NCI-H1436 treated with DMSO at 0.1 percent for 48 hours (cell line): Measurements from ENCODE around the gene GPC1.

Experiments
- DNase-seq: peaks from one replicate; lab custom pipeline; 2025; lab: John Stamatoyannopoulos, UW

GPC1 gene

DNA sequence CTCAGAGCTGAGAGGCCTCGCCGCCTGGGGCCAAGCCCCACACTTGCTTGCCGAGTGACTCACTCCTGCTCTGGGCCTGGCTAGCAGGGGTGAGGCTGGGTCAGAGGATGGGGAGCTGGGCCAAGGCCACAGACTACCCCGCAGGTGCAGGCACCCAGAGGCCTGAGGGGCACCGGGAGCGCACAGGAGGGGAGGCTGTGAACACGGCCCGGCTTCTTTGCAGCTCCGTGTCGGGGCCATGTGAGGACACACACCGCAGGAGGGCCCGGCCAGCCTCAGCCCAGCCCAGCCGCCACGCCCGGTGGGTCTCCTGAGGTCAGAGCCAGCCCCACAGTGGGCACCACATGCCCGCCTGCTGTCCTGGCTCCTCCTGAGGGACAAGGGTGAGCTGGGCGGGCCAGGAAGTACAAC is 8.4 kb downstream of the GPC1 start:
- DNase-seq: no peak

DNA sequence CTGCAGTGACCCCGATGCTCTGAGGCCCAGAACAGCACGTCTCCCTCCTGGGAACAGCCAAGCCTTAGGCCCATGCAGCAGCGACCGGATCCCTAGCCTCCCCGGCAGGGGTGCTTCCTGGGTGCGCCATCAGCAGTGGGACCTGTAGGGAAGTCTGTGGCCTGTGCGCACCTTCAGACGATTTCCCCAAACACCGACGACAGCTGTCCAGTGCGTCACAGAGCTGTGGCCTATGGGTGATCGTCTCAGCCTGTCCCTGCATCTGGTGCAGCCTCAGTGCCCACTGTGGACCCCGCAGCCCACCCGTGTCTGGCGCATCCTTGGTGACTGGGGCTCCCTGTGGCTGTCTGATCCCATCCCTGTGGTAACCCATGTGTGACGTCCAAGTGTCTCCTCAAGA is 9.0 kb downstream of the GPC1 start:
- DNase-seq: no peak

DNA sequence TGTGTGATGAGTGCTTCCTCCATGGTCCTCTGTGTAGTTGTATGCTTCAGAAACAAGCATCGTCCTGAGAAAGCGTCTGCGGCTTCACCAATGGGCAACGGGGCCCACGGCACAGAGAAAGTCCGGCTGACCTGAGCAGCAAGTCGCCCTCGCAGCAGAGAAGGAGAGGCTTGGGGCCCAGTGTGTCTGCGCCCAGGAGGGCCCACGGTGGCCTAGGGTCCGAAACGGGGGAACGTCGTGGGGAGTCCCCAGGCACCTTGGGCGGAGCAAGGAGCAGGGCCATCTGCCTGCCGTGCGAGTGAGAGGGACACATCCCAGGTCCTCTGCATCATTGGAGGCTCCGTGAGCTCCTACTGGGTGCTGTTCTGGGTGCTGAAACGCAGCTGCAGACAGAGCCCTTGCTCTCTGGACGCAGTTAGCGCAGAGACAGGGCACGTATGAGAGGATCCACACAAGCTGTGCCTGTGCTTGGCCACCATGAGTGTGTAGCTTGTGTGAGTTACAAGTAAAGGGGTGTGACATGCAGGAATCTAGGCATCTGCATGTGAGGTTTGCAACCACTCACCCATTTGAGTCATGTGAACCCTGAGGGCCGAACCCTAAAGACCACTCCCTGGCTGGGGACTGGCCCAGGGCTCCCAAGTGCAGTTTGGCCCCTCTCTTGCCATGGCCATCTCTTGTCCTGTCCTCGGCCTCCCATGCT is 10.6 kb downstream of the GPC1 start:
- DNase-seq: no peak

DNA sequence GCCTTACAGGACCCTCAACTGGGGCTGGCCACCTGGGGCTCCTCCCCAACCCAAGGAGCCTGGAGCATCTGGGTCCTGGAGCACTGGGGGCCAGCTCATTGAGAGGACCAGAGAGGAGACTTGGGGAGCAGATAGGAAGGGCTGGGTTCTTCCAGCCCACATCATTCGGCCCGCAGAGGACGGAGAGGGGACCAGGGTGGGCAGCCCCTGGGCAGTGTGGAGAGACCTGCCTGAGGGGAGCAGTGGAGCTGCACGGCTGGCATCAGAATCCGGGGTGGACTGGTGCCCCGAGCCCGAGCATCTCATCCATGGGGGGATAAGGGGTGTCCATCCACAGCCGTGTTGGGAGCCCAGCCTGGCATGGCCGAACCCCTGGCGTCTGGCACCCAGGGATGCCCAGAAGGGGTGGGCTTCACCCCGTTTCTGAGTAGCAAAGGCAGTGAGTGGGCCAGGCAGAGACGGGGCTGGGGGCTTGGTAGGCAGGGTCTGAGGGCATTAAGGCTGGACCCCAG is 11.3 kb downstream of the GPC1 start:
- DNase-seq: no peak

DNA sequence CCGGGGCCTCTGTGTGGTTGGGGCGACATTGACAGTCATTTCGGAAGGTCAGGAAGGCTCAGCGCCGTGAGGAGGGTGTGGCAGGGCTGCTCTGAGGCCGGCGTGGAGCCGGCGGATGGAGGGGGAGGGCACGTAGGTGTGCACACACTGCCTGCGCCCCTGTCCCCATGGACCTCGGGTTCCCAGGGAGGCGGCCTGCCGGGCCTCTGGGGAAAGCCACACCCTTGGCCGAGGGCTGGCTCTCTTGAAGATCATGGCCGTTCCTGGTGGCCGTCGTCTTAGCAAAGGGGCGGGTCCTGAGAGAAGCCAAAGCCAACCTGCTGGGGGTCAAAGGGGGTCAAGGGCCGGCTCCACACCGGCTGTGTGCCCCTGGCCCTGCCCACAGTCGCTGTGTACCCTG is 11.9 kb downstream of the GPC1 start:
- no peak for DNase-seq

DNA sequence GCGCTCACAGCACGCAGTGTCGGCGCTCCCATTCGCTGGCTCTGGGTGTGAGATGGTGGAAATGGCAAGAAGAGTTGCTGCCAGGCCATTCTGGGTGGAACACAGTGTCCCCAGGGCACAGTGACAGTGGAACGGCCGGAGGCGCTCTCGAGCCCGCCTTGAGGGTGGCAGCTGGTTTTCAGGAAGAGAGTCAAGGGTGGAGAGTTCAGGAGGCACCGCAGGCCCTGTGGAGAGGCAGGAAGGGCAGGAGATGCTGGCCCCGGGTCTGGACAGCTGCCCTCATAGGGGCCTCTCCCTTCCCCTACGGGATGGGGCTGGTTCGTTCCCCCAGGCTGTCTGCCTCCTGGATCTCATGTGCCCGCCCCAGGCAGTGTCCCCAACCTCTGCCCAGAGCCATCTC is 12.5 kb downstream of the GPC1 start:
- no peak for DNase-seq

DNA sequence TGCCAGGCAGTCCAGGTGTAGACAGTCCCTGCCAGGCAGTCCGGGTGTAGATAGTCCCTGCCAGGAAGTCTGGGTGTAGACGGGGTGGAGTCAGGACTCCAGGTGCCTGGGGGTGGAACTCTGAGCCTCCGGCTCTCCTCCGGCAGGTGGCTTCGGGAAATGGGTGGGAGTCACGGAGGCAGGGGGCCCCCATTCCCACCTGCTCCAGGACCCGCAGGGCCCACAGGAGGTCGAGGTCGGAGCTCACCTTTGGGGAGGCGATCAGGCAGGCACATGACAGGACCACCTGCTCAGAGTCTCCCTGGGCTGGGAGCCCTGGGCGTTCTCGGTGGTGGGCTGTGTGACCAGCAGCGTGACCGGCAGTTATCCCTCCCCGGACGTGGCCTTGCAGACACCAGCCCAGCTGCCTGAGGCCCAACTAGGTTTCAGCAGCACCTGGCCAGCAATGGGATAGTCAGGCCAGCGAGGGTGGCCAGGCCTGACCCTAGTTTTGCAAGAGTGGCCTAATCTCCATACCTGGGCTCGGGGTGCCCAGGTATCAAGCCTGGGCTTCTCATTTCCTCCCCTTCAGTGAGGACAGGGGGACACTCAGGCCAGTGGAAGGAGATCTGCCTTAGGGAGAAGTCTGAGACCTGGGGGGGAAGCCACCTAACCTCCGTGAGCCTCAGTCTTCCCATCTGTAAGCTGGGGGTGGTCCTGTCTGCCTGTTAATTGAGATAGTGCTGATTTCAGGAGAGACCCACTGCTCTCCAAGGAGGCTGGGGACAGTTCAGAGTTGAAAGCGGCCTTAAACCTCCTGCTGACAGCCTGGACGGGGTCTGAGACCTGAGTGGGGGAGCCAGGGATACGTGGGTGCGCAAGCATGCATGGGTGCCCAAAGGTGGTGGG is 13.2 kb downstream of the GPC1 start:
- no peak for DNase-seq

DNA sequence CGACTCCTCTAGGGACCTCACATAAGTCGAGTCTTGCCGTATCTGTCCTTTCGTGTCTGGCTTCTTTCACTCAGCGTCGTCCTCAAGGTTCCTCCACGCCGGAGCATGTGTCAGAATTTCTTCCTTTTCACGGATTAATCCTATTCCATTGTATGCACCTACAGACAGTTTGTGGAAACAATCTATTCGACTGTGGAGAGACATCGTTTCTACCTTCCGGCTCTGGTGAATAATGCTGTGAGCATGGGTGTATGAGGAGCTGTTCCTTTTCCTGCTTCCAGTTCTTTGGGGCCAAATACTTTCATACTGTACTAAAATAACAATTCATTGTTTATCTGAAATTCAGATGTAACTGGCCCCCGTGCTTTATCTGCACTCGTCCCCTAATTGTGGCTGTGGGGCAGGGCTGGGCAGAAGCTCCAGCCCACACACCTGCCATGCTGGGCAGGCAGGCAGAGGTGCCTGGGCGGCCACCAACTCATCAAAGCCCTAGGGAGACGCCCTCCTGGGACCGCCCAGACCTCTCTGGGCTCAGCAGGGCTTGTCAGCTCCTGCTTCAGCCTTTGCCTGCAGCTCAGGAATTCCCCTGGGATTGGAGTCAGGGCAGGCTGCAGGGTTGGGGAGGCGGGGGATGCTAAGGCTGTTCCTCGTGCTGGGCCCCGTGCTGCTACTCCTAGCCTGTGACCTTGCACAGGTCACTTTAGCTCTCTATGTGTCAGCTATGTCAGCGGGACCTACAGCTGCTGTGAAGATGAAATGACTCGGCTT is 14.5 kb downstream of the GPC1 start:
- DNase-seq: peak; percentile 56

DNA sequence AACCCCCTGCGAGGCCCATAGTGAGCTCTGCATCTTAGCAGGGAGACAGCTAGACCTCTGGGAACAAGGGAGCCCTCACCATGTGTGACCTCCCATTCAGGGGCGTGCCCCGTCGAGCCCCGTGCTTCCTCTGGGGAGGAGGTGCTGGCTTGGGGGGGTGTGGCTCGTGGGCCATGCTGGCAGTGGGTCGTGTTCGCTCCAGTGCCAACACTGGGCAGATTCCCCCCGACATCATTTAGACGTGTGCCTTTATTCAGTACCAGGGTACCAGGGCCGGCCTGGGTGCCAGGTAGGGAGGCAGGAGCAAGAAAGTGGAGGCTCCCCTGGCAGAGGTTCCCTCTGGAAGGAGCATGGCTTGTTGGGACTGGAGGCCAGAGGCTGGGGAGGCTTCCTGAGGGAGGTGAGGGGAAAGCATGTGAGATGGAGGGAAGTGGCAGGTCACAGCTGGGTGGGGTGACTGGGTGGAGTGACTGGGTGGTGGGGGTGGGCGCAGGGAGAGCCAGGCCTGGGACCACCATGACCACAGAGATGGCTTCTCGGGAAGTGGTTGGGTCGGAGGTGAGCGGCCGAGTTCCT is 15.2 kb downstream of the GPC1 start:
- no peak for DNase-seq

DNA sequence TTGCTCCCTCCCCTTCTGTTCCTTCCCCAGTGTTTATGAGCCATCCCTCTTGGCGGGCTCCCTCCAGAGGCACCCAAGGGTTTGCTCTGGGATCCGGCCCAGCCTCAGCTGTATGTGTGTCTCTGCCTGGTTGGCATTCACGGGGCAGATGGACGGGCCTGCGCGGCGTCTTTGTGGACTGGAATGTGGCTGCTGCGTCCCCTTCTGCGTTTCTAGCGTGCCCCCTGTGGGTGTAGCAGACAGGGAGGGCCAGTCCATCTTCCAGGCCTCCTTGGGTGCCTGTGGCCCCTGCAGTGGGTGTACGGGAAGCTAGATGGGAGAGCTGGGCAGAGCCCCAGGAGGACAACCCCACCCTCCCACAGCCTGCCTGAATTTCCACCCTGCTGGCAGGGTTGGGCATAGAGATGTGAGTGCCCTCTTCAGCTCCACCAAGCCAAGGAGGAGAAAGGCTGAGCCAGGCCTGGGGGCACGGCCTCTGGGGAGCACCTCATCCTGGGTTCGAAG is 15.7 kb downstream of the GPC1 start:
- no peak for DNase-seq

DNA sequence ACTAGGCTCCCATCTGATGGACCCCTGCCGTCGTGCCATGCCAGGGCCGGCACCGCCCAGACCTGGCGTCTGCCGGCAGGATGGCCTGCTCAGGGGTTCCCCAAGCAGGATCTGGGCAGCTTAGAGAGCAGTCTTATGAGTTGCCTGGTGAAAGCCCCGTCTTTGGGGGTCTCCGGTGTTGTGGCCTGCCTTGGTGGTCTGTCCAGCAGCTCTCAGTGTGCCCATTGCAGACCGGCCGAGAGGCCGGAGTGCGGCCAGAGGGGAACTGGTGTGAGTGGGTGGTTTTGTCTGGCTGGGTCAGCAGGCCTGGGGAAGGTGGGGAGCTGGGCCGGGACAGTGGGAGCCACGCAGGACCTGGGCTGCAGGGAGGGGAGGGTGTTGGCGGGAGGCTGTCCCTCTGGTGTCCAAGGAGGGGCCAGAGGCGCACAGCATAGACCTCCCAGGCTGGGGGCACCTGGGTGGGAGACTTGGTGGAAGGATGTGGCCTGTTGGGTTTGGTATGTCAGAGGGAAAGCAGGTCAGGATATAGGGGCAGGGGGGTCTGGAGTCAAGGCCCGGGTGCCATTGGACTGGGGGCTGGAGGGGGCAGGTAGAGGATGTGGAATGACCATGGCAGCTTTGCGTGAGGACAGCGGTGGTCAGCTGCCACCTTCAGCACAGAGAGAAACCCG is 16.5 kb downstream of the GPC1 start:
- DNase-seq: no peak

DNA sequence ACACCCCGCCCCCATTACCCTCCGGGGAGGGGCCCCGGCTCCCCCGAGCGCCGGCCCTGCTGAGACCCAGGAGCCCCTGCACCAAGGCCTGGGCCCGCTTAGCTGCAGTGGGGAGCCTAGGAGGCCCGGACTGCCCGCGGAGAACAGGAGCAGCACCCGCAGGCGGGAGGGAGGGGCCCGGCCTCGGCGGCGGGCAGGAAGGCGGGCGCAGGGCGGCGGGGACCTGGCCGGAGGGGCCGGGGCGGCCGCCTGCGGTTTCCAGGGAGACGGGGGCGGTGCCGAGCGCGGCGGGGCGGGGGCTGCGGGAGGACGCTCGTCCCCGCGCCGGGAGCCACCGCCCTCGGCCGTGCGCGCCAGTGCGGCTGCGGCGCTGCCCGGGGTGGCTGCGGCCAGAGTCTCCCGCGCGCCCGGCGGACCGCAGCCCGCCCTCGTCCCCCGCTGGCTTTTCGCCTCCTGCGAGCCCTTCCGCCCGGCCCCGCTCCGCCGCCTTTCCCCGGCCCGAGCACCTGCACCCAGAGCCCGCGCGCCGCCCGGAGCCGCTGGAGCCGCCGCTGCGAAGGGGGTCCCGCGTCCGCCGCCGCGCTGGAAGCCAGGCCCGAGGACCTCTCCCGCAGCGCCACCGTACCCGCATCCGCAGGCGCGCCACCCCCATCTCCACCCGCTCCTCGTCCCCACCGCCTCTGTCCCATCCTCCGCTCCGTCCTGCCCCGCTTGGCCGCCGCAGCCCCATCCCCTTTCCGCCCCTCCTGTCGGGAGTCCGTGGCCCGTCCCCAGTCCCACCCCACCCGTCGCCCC is 17.2 kb downstream of the GPC1 start:
- no peak for DNase-seq

DNA sequence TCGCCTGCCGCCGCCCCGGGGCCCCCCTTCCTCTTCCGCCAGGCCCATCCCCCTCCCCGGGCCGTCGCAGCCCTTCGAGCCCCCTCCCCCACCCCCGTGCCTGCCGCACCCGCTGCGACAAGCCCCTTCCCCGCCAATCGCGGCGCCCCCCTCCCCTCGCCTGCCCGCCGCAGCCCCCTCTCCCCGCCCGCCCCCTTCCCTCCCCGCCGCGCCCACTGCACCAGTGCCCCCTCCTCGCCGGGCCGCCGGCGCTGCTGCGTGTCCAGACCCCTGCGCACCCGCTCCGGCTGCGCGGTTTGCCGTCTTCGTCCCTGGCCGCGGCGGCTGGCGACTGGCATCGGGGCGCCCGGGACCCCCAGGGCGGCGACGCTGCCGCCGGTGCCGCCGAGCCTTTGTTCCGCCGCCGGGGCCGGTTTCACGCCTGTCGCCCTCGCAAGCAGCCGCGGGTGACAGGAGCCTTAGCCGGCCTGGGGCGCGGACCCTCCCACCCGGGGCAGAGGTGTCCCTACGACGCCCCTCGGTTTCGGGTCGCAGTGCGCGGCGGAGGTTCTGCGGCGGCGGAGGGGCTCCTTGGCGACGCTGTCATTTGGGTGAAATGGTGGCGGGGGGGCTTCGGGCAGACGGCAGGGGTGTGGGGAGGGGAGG is 18.1 kb downstream of the GPC1 start:
- DNase-seq: no peak

DNA sequence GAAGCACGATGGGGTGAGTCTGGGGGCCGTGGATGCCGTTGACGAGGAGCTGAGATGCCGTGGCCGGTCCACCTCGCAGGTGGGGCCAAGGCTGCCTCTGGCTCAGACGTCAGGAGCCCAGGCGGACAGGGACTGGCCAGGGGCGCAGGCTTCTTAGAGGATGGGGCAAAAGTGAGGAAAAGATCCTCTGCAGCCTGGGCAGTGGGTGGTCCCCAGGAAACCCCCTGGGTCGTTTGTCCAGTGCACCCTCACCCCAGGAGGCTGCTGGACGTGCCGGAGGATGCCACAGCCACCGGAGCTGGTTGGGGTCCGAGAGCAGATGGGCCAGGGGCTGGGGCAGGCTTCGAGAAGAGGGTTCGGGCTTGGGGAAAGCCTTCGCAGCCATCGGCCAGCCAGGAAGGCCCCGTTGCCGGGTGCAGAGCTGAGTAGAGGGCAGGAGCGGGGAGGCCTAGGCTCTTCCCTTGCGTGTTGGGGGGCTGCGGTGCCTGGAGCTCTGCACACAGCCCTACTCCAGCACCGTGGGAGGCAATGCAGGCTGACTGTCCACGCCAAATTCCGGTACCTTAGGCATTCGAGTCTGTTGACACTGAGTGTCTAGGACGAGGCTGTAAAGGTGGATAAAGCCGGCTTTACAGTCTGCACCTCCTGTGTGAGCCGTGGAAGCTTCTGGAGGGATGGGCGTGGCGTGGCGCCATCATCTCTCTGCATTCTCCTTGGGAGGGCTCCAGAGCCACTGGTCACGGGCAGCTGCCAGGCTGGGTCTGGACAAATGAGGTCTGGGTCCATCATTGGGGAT is 18.8 kb downstream of the GPC1 start:
- DNase-seq: no peak

DNA sequence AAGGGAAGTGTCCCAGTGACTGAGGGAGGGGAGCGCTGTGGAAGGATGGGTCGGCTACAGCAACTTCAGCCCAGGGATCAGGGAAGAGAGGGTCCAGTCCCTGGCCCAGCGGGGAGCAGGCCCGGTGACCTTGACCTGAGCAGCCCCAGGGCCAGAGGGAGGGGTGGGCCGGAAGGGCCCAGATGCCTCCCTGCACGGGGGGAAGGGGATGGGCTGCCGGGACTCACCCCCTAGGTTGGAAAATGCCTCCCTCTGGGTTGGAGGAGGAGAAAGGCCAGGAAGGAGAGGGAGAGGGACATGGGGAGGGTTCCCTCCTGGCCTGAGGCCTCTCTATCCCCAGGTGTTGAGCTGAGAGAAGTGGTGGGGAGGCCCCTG is 19.8 kb downstream of the GPC1 start:
- DNase-seq: no peak

DNA sequence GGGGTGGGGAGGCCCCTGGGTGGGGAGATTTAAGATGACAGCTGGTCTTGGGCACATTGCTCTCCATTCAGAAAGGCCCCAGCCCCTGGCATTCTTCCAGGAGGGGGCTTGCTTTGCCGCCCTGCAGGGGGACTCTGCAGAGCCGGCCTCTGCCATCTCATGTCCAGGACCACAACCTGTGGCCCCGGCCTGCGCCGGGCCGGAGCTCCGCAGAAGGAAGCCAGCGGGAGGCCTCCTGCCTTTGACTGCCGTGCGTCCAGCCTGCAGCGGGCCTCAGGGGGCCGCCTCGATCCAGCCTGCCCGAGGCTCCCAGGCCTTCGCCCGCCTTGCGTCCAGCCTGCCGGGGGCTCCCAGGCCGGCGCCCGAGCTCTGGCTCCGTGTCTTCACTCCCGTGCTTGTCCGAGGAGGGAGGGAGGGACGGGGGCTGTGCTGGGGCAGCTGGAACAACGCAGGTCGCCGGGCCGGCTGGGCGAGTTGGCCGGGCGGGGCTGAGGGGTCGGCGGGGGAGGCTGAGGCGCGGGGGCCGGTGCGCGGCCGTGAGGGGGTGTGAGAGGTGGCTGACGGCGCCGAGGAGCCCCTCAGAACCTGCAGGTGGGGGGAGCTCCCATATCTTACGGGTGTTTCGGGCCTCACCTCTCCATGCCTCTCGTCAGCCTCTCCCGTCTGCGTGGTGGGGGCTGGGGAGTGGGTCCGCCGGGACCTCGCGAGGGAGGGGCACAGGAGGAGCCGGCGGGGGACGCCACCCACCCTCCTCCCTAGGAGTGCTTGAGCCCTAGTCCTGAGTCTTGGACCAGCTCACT is 20.4 kb downstream of the GPC1 start:
- no peak for DNase-seq

DNA sequence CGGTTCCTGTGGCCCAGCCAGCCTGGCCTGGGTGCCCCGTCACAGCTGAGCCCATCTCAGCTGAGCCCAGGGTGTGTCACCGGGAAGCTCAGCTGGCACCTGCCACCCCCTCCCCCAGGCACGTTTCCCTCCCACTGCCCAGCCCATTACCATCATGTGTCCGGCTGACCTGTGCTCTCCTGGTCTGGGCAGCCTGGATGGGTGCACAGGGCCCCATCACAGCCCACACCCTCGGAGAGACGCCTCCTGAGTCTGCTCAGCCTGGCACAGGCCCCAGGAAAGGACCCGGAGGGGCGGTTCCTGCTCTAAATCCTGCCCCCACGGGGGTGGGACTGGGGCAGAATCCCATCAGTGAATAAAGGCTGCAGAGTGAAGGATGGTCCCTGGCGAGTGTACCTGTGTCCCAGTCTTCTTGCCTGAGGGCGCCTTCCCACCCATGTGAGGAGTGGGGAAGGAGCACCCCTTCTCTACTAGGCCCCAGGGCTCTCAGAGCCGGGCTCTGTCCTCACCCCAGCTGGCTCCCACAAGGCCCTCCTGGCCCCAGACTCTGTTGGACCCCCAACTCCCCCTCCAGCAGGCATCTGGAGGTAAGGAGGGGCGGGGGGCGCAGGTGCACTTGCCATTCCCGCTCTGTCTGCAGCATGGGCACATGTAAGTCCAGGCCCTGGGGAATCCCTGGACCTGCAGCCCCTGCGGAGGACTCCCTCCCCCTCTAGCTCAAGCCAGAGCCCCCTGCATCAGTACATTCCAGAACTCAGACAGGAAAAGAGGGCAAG is 21.2 kb downstream of the GPC1 start:
- no peak for DNase-seq
